ENCODE data around the gene LUZP1.

LUZP1 gene

DNA sequence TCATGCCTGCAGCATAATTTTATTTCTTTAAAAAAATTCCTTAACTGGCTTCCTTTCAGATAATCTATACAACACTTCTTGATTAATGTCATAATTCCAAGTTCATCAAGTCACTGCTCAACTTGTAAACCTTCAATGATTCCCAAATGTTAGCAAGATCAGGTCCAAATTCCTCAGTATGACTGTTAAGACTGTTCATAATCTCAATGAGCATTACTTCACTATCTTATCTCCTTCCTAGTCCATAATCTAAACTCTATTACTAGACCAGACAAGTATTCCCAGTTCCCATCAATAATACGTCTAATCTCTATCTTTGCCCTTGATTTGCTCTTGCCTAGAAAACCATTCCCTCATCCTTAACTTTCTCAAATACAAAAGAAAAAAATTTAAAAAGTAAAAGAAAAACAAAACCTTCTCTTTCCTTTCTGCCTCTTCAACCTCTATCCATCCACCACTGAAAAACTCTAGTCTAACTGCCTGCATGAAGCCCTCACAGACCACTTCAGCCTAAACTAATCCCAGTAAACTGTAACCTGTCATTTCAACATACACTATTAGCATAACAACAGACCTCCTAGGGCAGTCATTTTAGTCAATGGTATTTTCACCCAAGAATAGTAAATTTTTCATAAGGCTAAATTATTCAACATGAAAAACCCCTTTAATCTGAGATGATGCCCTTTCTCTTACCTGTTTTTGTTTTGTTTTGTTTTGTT is 15.5 kb downstream of the LUZP1 start:
- DNase-seq (ENCODE audit: low spot score): no peak

DNA sequence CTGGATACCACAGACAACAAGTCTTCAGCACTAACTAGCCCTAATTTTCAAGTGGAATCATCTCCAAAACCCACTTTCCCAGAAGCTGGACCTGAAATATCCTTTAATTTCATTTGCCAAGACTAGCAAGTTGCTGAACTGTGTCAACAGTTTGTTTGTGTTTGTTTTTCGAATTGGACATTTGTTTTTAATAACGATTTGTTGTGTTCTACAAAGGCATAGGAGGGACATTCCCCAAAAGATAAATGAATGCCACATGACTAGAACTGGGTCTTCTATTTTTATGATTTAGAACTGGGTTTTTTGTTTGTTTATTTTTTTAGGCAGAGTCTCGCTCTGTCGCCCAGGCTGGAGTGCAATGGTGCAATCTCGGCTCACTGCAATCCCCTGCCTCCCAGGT is 17.9 kb downstream of the LUZP1 start:
- DNase-seq (ENCODE audit: low spot score): no peak

GRCh38 chr1:23150125-23150524 is 18.5 kb downstream of the LUZP1 start:
- DNase-seq (ENCODE audit: low spot score): no peak

DNA sequence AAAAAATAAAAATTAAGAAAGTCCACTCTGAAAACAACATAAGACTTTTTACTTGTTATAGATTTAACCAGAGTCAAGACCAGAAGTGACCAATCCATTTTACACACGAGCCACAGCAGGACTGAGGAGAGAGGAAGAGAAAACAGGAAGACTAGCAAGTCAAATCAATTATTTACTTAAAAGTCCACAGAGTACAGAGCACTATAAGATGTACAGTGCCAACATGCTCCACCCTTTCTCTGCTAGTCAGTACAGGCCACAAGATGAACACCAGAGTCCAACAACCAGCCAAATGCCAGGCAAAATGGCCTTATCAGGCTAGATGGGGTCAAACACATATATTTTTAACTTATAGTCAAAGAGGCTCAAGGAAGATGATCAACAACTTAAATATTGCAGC is 19.5 kb downstream of the LUZP1 start:
- DNase-seq (ENCODE audit: low spot score): no peak

DNA sequence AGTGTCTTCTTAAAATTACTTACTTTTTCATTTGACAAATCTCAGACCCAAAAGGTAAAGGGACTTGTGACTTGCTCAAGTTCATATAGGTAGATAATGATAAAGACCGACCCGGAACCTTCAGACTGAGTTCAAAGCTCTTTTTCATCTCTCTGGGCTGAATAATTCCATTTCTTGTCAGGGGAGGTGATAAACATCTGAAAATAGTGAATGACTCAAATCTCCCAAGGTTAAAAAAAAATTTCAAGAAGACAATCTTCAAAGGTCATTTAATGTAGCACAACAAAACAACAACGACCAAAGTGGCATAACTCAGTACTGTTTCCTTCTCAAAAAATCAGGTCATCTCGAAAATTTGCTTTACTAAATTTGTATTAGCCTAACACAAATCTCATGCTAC is 20.6 kb downstream of the LUZP1 start:
- no peak for DNase-seq (ENCODE audit: low spot score)

- no peak for DNase-seq (ENCODE audit: low spot score)
These were observed 27.6 kb downstream of the LUZP1 start for GRCh38 chr1:23140940-23141596.

GRCh38 chr1:23135268-23135667 is 33.4 kb downstream of the LUZP1 start:
- DNase-seq (ENCODE audit: low spot score): no peak

GRCh38 chr1:23134055-23134454 is 34.6 kb downstream of the LUZP1 start:
- DNase-seq (ENCODE audit: low spot score): no peak

GRCh38 chr1:23133587-23133986 is 35.1 kb downstream of the LUZP1 start:
- DNase-seq (ENCODE audit: low spot score): no peak

GRCh38 chr1:23132033-23132432 is 36.6 kb downstream of the LUZP1 start:
- DNase-seq (ENCODE audit: low spot score): no peak

DNA sequence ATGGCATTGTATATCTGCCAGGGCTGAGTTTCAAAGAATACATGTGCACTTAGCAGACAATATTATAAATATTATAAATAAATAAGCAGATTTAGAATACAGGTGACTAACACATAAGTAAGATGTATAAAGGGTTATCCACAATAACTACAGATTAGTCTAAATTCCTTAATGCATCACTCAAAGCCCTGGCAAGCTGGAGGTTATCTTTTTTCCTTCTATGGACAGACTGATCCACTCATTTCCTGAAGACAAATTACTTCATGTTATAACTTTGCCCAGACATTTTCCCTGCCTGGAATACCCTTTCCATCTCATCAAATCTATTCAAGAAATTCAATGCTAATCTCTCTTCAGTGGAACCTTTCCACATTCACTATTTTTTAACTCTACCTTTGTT is 38.8 kb downstream of the LUZP1 start:
- DNase-seq (ENCODE audit: low spot score): no peak

GRCh38 chr1:23126801-23127200 is 41.9 kb downstream of the LUZP1 start:
- DNase-seq (ENCODE audit: low spot score): no peak

GRCh38 chr1:23126200-23126599 is 42.5 kb downstream of the LUZP1 start:
- no peak for DNase-seq (ENCODE audit: low spot score)

- DNase-seq (ENCODE audit: low spot score): no peak
These were observed 43.2 kb downstream of the LUZP1 start for GRCh38 chr1:23125489-23125888.

DNA sequence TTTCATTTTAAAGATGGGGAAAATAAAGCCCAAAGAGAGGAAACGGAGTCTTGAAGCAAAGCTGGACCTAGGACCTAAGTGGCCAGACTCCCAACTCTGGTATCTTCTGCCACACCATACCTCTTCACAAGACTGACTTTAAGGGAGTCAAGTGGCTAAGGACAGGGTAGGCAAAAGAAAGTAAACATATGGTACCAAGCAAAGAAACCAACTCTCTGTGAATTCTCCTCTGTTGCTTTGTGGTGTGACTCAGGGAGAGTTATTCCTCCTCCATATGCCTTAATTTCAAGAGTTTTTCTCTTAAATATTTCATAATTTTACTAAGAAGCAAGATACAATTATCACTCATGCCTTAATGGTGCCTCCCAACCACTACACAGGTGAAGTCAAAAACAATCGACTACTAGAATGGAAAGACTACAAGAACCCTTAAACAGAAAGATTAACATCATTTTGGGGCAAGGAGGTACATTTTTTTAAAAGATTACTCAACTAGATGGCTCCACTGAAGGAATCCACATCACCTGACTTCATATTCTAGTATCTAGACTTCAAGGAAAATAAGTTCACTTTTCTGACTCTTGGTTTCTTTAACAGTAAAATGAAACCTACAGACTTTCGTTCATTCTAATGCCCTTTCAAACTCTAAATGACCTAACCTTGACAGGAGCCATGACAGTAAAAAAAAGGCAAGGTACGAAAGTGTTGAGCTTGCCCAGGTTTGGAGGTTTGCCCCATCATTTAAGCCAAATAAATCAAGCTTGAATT is 44.2 kb downstream of the LUZP1 start:
- no peak for DNase-seq (ENCODE audit: low spot score)

- DNase-seq (ENCODE audit: low spot score): no peak
These were observed 45.1 kb downstream of the LUZP1 start for GRCh38 chr1:23123528-23123927.

DNA sequence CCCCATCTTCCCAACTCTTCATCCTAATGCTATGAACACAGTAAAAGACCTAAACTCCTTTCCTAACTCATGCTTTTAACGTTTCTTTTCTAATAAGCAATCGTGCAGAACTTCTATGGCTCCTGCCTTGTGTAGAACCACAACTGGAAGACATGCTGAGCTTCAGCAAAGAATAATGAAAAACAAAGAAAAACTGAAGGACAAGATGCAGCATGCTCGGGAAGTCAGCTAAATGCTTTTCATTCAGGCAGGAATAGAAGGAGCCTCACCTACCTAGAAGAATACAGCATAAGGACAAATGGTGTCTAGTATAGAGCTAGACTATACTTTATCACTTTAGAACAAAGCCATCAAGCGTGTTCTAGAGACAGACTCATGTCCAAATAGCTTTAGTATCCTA is 45.9 kb downstream of the LUZP1 start:
- DNase-seq (ENCODE audit: low spot score): no peak

- no peak for DNase-seq (ENCODE audit: low spot score)
These were observed 46.5 kb downstream of the LUZP1 start for GRCh38 chr1:23122023-23122748.

- DNase-seq (ENCODE audit: low spot score): no peak
These were observed 48.3 kb downstream of the LUZP1 start for GRCh38 chr1:23120383-23120782.

DNA sequence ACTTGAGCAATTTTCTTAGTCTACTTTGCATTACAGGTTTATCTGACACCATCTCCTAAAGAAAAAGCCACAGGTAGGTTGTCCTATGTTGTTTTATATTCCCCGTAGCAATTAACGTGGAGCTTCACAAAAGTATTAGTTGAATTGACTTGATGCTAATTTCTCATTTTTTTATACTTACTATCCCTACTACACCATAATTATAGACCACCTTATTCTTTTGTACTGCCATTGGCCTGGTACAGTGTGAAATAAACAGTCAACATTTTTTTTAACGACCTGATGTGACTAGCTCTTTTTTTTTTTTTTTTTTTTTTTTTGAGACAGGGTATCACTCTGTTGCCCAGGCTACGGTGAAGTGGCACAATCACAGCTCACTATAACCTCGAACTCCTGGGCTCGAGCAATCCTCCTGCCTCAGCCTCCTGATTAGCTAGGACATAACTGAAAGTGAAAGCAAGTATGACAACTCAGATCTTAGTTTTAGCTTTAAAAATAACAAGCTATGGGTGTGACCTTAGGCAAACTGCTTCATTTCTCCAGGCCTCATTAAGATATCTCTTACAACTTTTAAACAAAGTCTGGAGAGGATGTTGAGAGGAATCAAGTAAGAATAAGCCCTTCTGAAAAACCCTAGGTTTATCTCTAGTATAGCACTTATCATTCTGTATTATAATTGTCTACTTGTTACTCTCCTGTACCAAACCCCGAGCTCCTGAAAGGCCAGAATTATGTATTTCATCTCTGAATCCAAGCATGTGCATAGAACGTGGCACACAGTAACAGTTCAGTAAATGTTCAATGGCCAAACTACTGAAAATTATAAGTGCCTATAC is 49.5 kb downstream of the LUZP1 start:
- DNase-seq (ENCODE audit: low spot score): no peak

DNA sequence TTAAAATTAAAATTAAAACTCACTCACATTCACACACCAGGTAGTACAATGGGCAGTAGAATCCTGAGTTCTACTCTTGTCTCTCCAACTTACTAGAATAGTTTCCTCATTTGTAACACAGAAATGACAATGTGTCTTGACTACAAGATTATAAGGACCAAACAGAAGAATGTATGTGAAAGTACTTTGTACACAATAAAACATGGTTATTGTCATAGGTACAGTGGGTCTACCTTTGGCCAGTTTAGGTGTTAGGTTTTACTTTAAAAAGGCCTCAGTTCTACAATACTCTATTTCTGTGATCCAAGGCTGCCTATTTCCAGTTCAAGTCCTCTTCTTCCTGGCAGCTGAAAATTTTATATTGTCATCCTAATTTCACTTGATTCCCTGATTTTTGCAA is 50.2 kb downstream of the LUZP1 start:
- DNase-seq (ENCODE audit: low spot score): no peak

Data from SW480 (cell line).